MCF 10A (cell line): Measurements from ENCODE around the gene MYRF. TPM values are rescaled to one million over a fixed set of nuclear protein-coding genes. Genes with fewer than 3 reads are reported as not detected.
A peak's percentile ranks its signal among the peaks of the same experiment; 100 is the strongest.

Experiments
- BruUV-seq: library from RNA; stranded (reverse); fragments of 400-500 nt; replicated peaks from 2 replicates; lab custom pipeline; 2021; lab: Mats Ljungman, UMichigan
- CTCF ChIA-PET: fragments of 300-600 bp; sonication (Branson Sonifier 250); formaldehyde crosslinking; extraction: SDS; loops from one replicate; lab custom pipeline; 2021; ENCODE audit warnings: antibody characterized with exemption, inconsistent platforms; lab: Yijun Ruan, JAX
- POLR2A ChIA-PET: fragments of 300-600, 350-650 bp; sonication (Branson Sonifier 250); formaldehyde crosslinking; extraction: SDS; loops from one replicate; lab custom pipeline; 2020; ENCODE audit warnings: antibody characterized with exemption, inconsistent platforms; lab: Yijun Ruan, JAX
- DNase-seq: peaks from one replicate; pipeline ENCODE4 v3.0.0-alpha.2; 2018; ENCODE audit not compliant: unreplicated experiment
- H3K27ac Mint-ChIP-seq: one replicate; pipeline ENCODE4 v1.8.0; 2022; ENCODE audit warnings: mild to moderate bottlenecking, low read depth, mixed read lengths; ENCODE audit not compliant: unreplicated experiment
- H3K27me3 Mint-ChIP-seq: one replicate; pipeline ENCODE4 v1.8.0; 2022; ENCODE audit warnings: mixed read lengths; ENCODE audit not compliant: insufficient read depth, unreplicated experiment
- H3K36me3 Mint-ChIP-seq: one replicate; pipeline ENCODE4 v1.8.0; 2022; ENCODE audit warnings: mild to moderate bottlenecking, moderate library complexity, mixed read lengths; ENCODE audit not compliant: insufficient read depth, unreplicated experiment
- H3K4me1 Mint-ChIP-seq: one replicate; pipeline ENCODE4 v1.8.0; 2022; ENCODE audit warnings: mixed read lengths; ENCODE audit not compliant: insufficient read depth, unreplicated experiment
- H3K4me3 Mint-ChIP-seq: one replicate; pipeline ENCODE4 v1.8.0; 2022; ENCODE audit warnings: mild to moderate bottlenecking, moderate library complexity, mixed read lengths; ENCODE audit not compliant: unreplicated experiment
- H3K9me3 Mint-ChIP-seq: one replicate; pipeline ENCODE4 v1.8.0; 2022; ENCODE audit warnings: mixed read lengths; ENCODE audit not compliant: unreplicated experiment
- CTCF ChIP-seq: fragments of 200-600 bp; IDR thresholded peaks from one replicate; pipeline ENCODE4 v1.8.0; 2022; ENCODE audit warnings: antibody characterized with exemption, mild to moderate bottlenecking; ENCODE audit not compliant: unreplicated experiment
- intact Hi-C: fragments of 100-400 bp; cut with micrococcal nuclease; formaldehyde crosslinking; loops from 2 replicates; pipeline ENCODE4 v1.14.1; 2022
- total RNA-seq: library from RNA; stranded (reverse); gene quantifications from 2 replicates; pipeline ENCODE4 v1.2.3, GENCODE V29; 2022

MYRF gene
- total RNA-seq, 1 experiment from 2014 or later, result 0.16 TPM

GRCh38 chr11:61731211-61731951 is 21.1 kb upstream of the MYRF start:
- no peak for DNase-seq
- Mint-ChIP-seq H3K9me3 (no peaks in the 10 kb centered on the region), H3K36me3 (no peaks in the 10 kb centered on the region), H3K27ac (no peak overlapping the region), H3K4me3 (no peak overlapping the region), H3K27me3 (no peaks in the 10 kb centered on the region), H3K4me1 (peaks cover 27% of the 10 kb centered on the region)
- no peak for TF ChIP-seq CTCF
- intact Hi-C loops, result loop anchor here (10.0 kb wide), 1 partner anchor 247 kb away; a partner anchor contains a TSS
- CTCF ChIA-PET, result interaction anchor here (3.1 to 3.3 kb wide), 3 partner anchors 8 to 49 kb away, joined by 20 to 61 read pairs (median 24); partner anchors contain the start of gene DAGLA
- BruUV-seq, result no TSS peak
- POLR2A ChIA-PET, result interaction anchor here (0.6 to 1.5 kb wide), 3 partner anchors 32 to 50 kb away, joined by 3 to 9 read pairs (median 4); no protein-coding TSS in a partner anchor

GRCh38 chr11:61731952-61732675 is 20.3 kb upstream of the MYRF start:
- BruUV-seq, result no TSS peak
- ChIA-PET CTCF (interaction anchor here (0.7 to 3.3 kb wide), 11 partner anchors 8 to 93 kb away, joined by 3 to 61 read pairs (median 6); partner anchors contain the start of gene DAGLA), POLR2A (interaction anchor here (1.2 kb wide), 1 partner anchor 51 kb away, joined by 3 read pairs; no protein-coding TSS in a partner anchor)
- intact Hi-C loops, result loop anchor here (2.0 to 10.0 kb wide), 2 partner anchors 93 to 247 kb away; a partner anchor contains a TSS
- TF ChIP-seq CTCF, result no peak
- Mint-ChIP-seq H3K27ac (no peak overlapping the region), H3K36me3 (no peaks in the 10 kb centered on the region), H3K4me1 (peaks cover 27% of the 10 kb centered on the region), H3K4me3 (no peak overlapping the region), H3K9me3 (no peaks in the 10 kb centered on the region), H3K27me3 (no peaks in the 10 kb centered on the region)
- DNase-seq, result no peak

- no peaks in the 10 kb centered on the region for H3K9me3 Mint-ChIP-seq
- H3K27ac Mint-ChIP-seq, result no peak overlapping the region
- no peaks in the 10 kb centered on the region for H3K36me3 Mint-ChIP-seq
- CTCF ChIA-PET, result interaction anchor here (0.6 to 3.3 kb wide), 37 partner anchors 9 to 410 kb away, joined by 3 to 61 read pairs (median 6); partner anchors contain the start of gene DAGLA
- no peak overlapping the region for H3K4me3 Mint-ChIP-seq
- intact Hi-C loops, result loop anchor here (1.0 to 10.0 kb wide), 4 partner anchors 36 to 248 kb away; partner anchors contain the start of gene DAGLA
- peaks cover 27% of the 10 kb centered on the region for H3K4me1 Mint-ChIP-seq
- DNase-seq, result peak; percentile 35
- no TSS peak for BruUV-seq
- no peaks in the 10 kb centered on the region for H3K27me3 Mint-ChIP-seq
- TF ChIP-seq CTCF, result no peak
- POLR2A ChIA-PET, result interaction anchor here (1.0 to 1.9 kb wide), 3 partner anchors 35 to 52 kb away, joined by 3 to 7 read pairs (median 3); no protein-coding TSS in a partner anchor
Observed at GRCh38 chr11:61732705-61733104, 19.7 kb upstream of the MYRF start.
